Gastroesophageal sphincter (tissue), 4 donors: ENCODE data around the gene LARGE1. TPM values are rescaled to one million over a fixed set of nuclear protein-coding genes. Genes with fewer than 3 reads are reported as not detected.
A peak's percentile ranks its signal among the peaks of the same experiment; 100 is the strongest.

ENCODE experiments used
- ATAC-seq: fragments of 150-250 bp; one replicate; pipeline ENCODE4 v1.9.1; 2016; ENCODE audit warnings: mild to moderate bottlenecking, moderate library complexity
- H3K27ac ChIP-seq, 4 donors: fragments of 200-600 bp; sonication (generic) in 3 of 4; 1 replicate in 3 of 4; 2 replicates in 1 of 4; pipeline ENCODE4 v1.5.1; 2016 to 2019
- H3K27me3 ChIP-seq: fragments of 200-600 bp; sonication (generic); one replicate; pipeline ENCODE4 v1.5.1; 2019
- H3K36me3 ChIP-seq, 2 donors: fragments of 200-600 bp; sonication (generic); one replicate each; pipeline ENCODE4 v1.5.1; 2019; ENCODE audit warnings: control low read depth in 1 of 2
- H3K4me1 ChIP-seq, 3 donors: fragments of 200-600 bp; sonication (generic); 1 replicate in 2 of 3; 2 replicates in 1 of 3; pipeline ENCODE4 v1.5.1; 2016 to 2019; ENCODE audit warnings: control low read depth in 2 of 3
- H3K4me3 ChIP-seq, 2 donors: fragments of 200-600 bp; sonication (generic); one replicate each; pipeline ENCODE4 v1.5.1; 2019; ENCODE audit warnings: mild to moderate bottlenecking in 1 of 2, moderate library complexity in 1 of 2
- H3K9me3 ChIP-seq, 3 donors: fragments of 200-600 bp; sonication (generic); one replicate each; pipeline ENCODE4 v1.5.1; 2017 to 2019; ENCODE audit warnings: control low read depth in 2 of 3
- EP300 ChIP-seq: sonication (generic); formaldehyde crosslinking; IDR thresholded peaks from one replicate; pipeline ENCODE4 v1.6.1; 2017; ENCODE audit warnings: antibody characterized with exemption, mild to moderate bottlenecking
- POLR2A ChIP-seq, 2 donors: fragments of 450-650 bp; IDR thresholded peaks; one replicate each; pipeline ENCODE4 v1.6.1; 2017; ENCODE audit warnings: antibody characterized with exemption in 2 of 2, mild to moderate bottlenecking in 2 of 2, moderate library complexity in 1 of 2
- POLR2AphosphoS5 ChIP-seq: sonication (generic); formaldehyde crosslinking; IDR thresholded peaks from one replicate; pipeline ENCODE4 v1.6.1; 2017; ENCODE audit warnings: antibody characterized with exemption
- WGBS, 2 donors: methylation state at CpG; one replicate each; pipeline ENCODE4 v1.1.5; 2018; ENCODE audit warnings: low coverage in 1 of 2; 5-methylcytosine and 5-hydroxymethylcytosine counted together
- total RNA-seq, 4 donors: library from RNA; depleted of rRNA; stranded (reverse); fragments of >200 nt; gene quantifications; one replicate each; pipeline ENCODE4 v1.1.0, GENCODE V29; 2016
- TF ChIP-seq, protein P1 (sequence below), 4 experiments: fragments of 200-600 bp in 2 of 4; fragments of 450-650 bp in 2 of 4; sonication (generic) in 1 of 4; IDR thresholded peaks; one replicate each; pipeline ENCODE4 v1.5.1; 2017 to 2019; ENCODE audit warnings: antibody characterized with exemption in 4 of 4, mild to moderate bottlenecking in 2 of 4, moderate library complexity in 2 of 4

Gene LARGE1
- total RNA-seq, 4 donors from 2014 or later, result 23.0 to 67.8 (median 48.0) TPM

DNA sequence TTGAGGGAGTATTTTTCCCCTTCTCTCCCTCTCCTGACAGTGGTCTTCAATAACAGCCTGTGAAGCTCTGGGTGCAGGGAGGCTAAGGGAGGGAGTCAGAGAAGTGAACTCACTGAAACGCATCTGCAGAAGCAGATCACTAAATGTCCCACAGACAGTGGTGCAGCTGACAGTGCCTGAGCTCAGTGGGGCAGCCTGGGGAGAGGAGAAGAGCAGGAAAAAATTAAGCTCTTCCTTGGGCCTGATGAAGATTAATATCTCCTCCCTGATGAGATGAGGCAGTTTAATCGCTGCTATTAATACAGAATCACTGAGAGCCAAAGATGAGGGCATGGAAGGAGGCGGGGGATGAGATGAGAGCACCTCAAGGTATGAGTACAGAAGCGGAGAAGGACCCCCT lies 180.8 kb downstream of the LARGE1 start:
- WGBS, 2 donors, result 93 to 100% methylated on average over 2 to 3 of the region's 4 CpGs
- peaks cover 0 to 12% (median 0%) of the 10 kb centered on the region in 3 donors for H3K4me1 ChIP-seq
- no peak overlapping the region for H3K27ac ChIP-seq
- no peak overlapping the region for H3K4me3 ChIP-seq
- no peak for ATAC-seq
- no peaks in the 10 kb centered on the region for H3K9me3 ChIP-seq
- TF ChIP-seq EP300 (no peak), POLR2A (IDR thresholded peaks at IDR 0.05) (no peak), POLR2AphosphoS5 (no peak)
- TF ChIP-seq, protein P1, sequence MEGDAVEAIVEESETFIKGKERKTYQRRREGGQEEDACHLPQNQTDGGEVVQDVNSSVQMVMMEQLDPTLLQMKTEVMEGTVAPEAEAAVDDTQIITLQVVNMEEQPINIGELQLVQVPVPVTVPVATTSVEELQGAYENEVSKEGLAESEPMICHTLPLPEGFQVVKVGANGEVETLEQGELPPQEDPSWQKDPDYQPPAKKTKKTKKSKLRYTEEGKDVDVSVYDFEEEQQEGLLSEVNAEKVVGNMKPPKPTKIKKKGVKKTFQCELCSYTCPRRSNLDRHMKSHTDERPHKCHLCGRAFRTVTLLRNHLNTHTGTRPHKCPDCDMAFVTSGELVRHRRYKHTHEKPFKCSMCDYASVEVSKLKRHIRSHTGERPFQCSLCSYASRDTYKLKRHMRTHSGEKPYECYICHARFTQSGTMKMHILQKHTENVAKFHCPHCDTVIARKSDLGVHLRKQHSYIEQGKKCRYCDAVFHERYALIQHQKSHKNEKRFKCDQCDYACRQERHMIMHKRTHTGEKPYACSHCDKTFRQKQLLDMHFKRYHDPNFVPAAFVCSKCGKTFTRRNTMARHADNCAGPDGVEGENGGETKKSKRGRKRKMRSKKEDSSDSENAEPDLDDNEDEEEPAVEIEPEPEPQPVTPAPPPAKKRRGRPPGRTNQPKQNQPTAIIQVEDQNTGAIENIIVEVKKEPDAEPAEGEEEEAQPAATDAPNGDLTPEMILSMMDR (IDR thresholded peaks at IDR 0.05), result no peak
- no peaks in the 10 kb centered on the region for H3K27me3 ChIP-seq
- no peaks in the 10 kb centered on the region for H3K36me3 ChIP-seq

DNA sequence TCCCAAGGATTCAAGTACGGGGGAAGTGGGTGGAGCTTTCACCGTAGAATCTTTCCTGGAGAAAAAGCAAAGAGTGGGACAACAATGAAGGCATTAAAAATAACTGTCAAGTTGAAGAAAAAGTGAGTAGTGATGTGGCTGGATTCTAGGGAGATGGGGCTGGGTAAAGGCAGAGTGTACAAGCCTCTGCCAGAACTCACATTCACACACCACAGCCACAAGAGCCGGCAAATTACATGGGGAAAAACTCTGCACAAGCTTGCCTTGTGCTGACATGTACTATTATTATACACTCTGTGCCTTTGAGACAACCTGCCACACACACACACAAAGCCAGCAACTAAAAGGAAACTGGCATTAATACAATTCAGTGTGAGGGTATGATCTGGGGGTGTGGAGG lies 182.6 kb downstream of the LARGE1 start:
- Histone ChIP-seq H3K36me3 (no peaks in the 10 kb centered on the region), H3K27me3 (no peaks in the 10 kb centered on the region), H3K4me1 (peaks cover 0 to 12% (median 0%) of the 10 kb centered on the region in 3 donors), H3K27ac (no peak overlapping the region), H3K4me3 (no peak overlapping the region), H3K9me3 (no peaks in the 10 kb centered on the region)
- WGBS, 2 donors, result 73 to 88% methylated on average over 3 of the region's 3 CpGs
- ATAC-seq, result no peak
- no peak for TF ChIP-seq EP300
- no peak for TF ChIP-seq POLR2A (IDR thresholded peaks at IDR 0.05)
- TF ChIP-seq, protein P1 (IDR thresholded peaks at IDR 0.05), result no peak
- no peak for TF ChIP-seq POLR2AphosphoS5

DNA sequence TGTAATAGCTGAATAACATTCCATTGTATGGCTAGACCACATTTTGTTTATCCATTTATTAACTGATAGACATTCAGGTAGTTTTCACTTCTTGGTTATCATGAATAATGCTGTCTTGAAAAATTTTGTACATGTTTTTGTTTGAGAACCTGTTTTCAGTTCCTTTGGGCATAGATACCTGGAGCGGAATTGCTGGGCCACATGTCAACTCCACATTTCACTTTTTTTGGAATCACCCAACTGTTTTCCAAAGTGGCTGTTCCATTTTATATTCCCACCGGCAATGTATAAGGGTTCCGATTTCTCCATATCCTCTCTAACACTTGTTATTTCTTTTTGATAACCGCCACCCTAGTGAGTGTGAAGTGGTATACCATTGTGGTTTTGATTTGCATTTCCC lies 184.3 kb downstream of the LARGE1 start:
- Histone ChIP-seq H3K27me3 (no peaks in the 10 kb centered on the region), H3K4me3 (no peak overlapping the region), H3K9me3 (no peaks in the 10 kb centered on the region), H3K4me1 (peaks cover 0 to 5% (median 0%) of the 10 kb centered on the region in 3 donors), H3K36me3 (no peaks in the 10 kb centered on the region), H3K27ac (no peak overlapping the region)
- 100% methylated on average over 4 of the region's 4 CpGs for WGBS, 2 donors
- ATAC-seq, result no peak
- TF ChIP-seq POLR2AphosphoS5, result no peak
- TF ChIP-seq EP300, result no peak
- TF ChIP-seq POLR2A (IDR thresholded peaks at IDR 0.05), result no peak
- TF ChIP-seq, protein P1 (IDR thresholded peaks at IDR 0.05), result no peak

DNA sequence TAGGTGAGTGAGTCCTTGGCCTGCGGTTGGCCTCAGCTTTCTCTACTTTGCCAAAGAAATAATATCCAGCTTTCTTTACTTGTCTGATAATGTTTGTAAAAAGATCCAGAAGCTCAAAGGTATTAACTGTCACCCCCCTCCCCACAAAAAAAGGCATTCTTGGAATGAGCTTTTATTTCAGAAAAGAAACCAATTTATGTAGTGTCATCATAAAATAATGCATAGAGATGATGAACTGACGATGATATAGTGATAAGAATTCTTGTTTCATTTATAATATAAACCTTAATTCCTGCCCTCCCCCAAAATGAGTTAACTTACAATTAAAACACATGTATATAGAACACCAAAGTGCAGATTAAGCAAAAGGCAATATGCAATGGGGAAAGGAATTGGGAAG lies 191.4 kb downstream of the LARGE1 start:
- H3K9me3 ChIP-seq, result no peaks in the 10 kb centered on the region
- WGBS, 2 donors, result 84 to 100% methylated on average over 1 to 2 of the region's 2 CpGs

DNA sequence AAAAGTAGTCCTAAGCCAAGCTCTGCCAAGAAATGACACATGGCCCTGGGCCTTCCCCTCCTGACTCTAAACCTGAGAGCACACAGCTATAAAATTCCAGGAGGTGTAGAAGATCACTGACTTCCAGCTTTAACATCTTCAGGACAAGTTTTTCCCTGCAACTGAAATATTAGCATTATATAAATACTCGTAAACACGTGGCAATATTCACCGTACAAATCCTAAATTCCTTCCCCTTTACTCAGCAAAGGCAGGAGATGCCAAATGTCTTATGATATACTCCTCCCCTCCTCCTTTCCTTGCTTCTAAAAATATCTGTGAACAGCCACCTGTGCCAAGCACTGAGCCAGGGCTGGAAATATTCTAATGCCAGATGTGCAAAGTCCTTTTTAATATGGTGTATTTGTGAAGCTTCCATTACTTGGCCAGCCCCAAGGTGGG lies 194.0 kb downstream of the LARGE1 start:
- H3K27me3 ChIP-seq, result no peaks in the 10 kb centered on the region
- peak overlapping the region; percentile 44 to 72 (median 64) for H3K27ac ChIP-seq
- H3K36me3 ChIP-seq, result no peaks in the 10 kb centered on the region
- no peak overlapping the region for H3K4me3 ChIP-seq
- ATAC-seq, result peak; percentile 85
- H3K4me1 ChIP-seq, result peaks cover 7 to 31% (median 15%) of the 10 kb centered on the region in 3 donors
- TF ChIP-seq POLR2AphosphoS5, result peak; percentile 88
- TF ChIP-seq POLR2A (IDR thresholded peaks at IDR 0.05), result no peak
- TF ChIP-seq, protein P1 (IDR thresholded peaks at IDR 0.05), result no peak
- no peaks in the 10 kb centered on the region for H3K9me3 ChIP-seq
- 0 to 19% methylated on average over 2 to 3 of the region's 3 CpGs for WGBS, 2 donors

More for the DNA sequence above, 191.4 kb downstream of the LARGE1 start:
- no peak for TF ChIP-seq POLR2A (IDR thresholded peaks at IDR 0.05)
- TF ChIP-seq POLR2AphosphoS5, result no peak
- no peak for TF ChIP-seq EP300
- TF ChIP-seq, protein P1 (IDR thresholded peaks at IDR 0.05), result no peak
- H3K4me1 ChIP-seq, result peaks cover 7 to 31% (median 15%) of the 10 kb centered on the region in 3 donors
- no peaks in the 10 kb centered on the region for H3K36me3 ChIP-seq
- no peak overlapping the region for H3K27ac ChIP-seq
- no peak for ATAC-seq
- H3K27me3 ChIP-seq, result no peaks in the 10 kb centered on the region
- no peak overlapping the region for H3K4me3 ChIP-seq
